Osteoblast (primary cell): ENCODE data around the gene ARL9. TPM values are rescaled to one million over a fixed set of nuclear protein-coding genes. Genes with fewer than 3 reads are reported as not detected.

ENCODE experiments used
- DNase-seq: peaks from one replicate; pipeline ENCODE4 v3.0.0; 2011; ENCODE audit warnings: low spot score, mixed read lengths; ENCODE audit not compliant: insufficient read length; ENCODE audit errors: missing footprints
- H2AFZ ChIP-seq: 2 replicates; pipeline ENCODE4 v1.6.0; 2011; ENCODE audit warnings: mild to moderate bottlenecking, low read length
- H3K27ac ChIP-seq: 2 replicates; pipeline ENCODE4 v1.5.1; 2011; ENCODE audit warnings: mild to moderate bottlenecking, low read depth, low read length, moderate library complexity
- H3K27me3 ChIP-seq: 2 replicates; pipeline ENCODE4 v1.6.0; 2012; ENCODE audit warnings: mild to moderate bottlenecking, control low read depth, inconsistent platforms, low read length, moderate library complexity; ENCODE audit not compliant: insufficient read depth
- H3K36me3 ChIP-seq: 2 replicates; pipeline ENCODE4 v1.5.1; 2011; ENCODE audit warnings: mild to moderate bottlenecking, low read length, control low read depth, moderate library complexity; ENCODE audit not compliant: insufficient read depth
- H3K4me1 ChIP-seq: 2 replicates; pipeline ENCODE4 v1.5.1; 2011; ENCODE audit warnings: mild to moderate bottlenecking, low read length, control low read depth, moderate library complexity; ENCODE audit not compliant: insufficient read depth
- H3K4me2 ChIP-seq: 2 replicates; pipeline ENCODE4 v1.6.0; 2011; ENCODE audit warnings: mild to moderate bottlenecking, low read length; ENCODE audit not compliant: insufficient read depth
- H3K4me3 ChIP-seq: fragments of 200-600 bp; sonication (generic); 3 replicates; pipeline ENCODE4 v1.5.1; 2012; ENCODE audit warnings: mild to moderate bottlenecking, low read length, inconsistent platforms; ENCODE audit not compliant: insufficient read depth
- H3K79me2 ChIP-seq: 2 replicates; pipeline ENCODE4 v1.6.0; 2012; ENCODE audit warnings: mild to moderate bottlenecking, low read length, control low read depth, inconsistent platforms; ENCODE audit not compliant: insufficient read depth
- H3K9me3 ChIP-seq: 2 replicates; pipeline ENCODE4 v1.5.1; 2011; ENCODE audit warnings: low read depth, low read length, control low read depth
- H4K20me1 ChIP-seq: 2 replicates; pipeline ENCODE4 v1.6.0; 2012; ENCODE audit warnings: mild to moderate bottlenecking, low read length, control low read depth; ENCODE audit not compliant: insufficient read depth
- total RNA-seq: library from RNA; depleted of rRNA; stranded (reverse); fragments of >200 nt; gene quantifications from 2 replicates; pipeline ENCODE4 v1.2.3, GENCODE V29; 2012
- TF ChIP-seq, protein P1 (sequence below): IDR thresholded peaks from 2 replicates; pipeline ENCODE4 v1.5.1; 2011; ENCODE audit warnings: mild to moderate bottlenecking, low read depth, low read length, moderate library complexity; ENCODE audit errors: extremely low read depth

The ARL9 gene
- total RNA-seq, 1 donor: 1.1 TPM

DNA sequence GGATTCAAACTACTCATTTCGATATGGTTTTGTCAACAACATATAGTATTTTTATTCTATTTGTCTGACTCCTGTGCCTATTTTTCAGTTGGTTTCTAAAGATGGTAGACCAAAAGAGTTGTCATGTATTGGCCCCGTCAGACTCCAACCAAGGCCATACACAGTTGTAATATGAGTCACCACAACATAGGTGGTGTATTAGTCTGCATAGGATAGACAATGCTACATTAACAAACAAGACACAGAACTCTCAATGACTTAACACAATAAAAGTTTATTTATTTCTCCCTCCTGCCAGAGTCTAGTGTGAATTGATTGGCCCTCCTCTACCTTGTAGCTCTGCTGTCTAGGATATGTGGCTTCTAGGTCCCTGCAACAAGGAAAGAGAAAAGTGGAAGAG, 45.9 kb downstream of the ARL9 start:
- H4K20me1 ChIP-seq: no peaks in the 10 kb centered on the region
- peaks cover 17% of the 10 kb centered on the region for H3K27me3 ChIP-seq
- H3K4me3 ChIP-seq: no peak overlapping the region
- TF ChIP-seq, protein P1, sequence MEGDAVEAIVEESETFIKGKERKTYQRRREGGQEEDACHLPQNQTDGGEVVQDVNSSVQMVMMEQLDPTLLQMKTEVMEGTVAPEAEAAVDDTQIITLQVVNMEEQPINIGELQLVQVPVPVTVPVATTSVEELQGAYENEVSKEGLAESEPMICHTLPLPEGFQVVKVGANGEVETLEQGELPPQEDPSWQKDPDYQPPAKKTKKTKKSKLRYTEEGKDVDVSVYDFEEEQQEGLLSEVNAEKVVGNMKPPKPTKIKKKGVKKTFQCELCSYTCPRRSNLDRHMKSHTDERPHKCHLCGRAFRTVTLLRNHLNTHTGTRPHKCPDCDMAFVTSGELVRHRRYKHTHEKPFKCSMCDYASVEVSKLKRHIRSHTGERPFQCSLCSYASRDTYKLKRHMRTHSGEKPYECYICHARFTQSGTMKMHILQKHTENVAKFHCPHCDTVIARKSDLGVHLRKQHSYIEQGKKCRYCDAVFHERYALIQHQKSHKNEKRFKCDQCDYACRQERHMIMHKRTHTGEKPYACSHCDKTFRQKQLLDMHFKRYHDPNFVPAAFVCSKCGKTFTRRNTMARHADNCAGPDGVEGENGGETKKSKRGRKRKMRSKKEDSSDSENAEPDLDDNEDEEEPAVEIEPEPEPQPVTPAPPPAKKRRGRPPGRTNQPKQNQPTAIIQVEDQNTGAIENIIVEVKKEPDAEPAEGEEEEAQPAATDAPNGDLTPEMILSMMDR: no peak
- H3K79me2 ChIP-seq: no peaks in the 10 kb centered on the region
- DNase-seq: no peak
- no peak overlapping the region for H3K27ac ChIP-seq
- no peak overlapping the region for H3K4me2 ChIP-seq
- no peak overlapping the region for H2AFZ ChIP-seq
- H3K4me1 ChIP-seq: no peaks in the 10 kb centered on the region
- no peaks in the 10 kb centered on the region for H3K36me3 ChIP-seq
- no peaks in the 10 kb centered on the region for H3K9me3 ChIP-seq

DNA sequence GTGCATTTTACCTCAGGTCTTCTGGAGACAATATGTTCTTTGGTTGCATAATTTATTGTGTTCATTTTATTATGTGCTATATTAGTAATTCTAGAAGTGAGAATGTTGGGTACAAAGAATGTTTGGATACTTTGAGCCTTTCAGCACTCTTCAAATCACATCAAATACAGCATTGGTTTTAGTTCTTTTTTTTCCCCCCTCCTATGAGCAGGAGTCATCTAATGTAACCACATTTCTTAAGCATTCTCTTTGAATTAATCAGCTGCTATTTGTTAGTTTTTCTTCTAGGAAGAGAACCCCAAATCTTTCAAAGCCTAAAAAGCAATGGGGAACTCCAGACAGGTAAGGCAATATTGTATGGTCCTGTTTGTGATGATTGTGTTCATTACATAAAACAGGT, 46.7 kb downstream of the ARL9 start:
- no peak overlapping the region for H2AFZ ChIP-seq
- DNase-seq: peak; percentile 72
- H3K27ac ChIP-seq: no peak overlapping the region
- H3K79me2 ChIP-seq: no peaks in the 10 kb centered on the region
- TF ChIP-seq, protein P1: no peak
- no peaks in the 10 kb centered on the region for H3K36me3 ChIP-seq
- no peaks in the 10 kb centered on the region for H4K20me1 ChIP-seq
- H3K4me2 ChIP-seq: no peak overlapping the region
- peaks cover 17% of the 10 kb centered on the region for H3K27me3 ChIP-seq
- H3K4me3 ChIP-seq: no peak overlapping the region
- no peaks in the 10 kb centered on the region for H3K9me3 ChIP-seq
- H3K4me1 ChIP-seq: no peaks in the 10 kb centered on the region

DNA sequence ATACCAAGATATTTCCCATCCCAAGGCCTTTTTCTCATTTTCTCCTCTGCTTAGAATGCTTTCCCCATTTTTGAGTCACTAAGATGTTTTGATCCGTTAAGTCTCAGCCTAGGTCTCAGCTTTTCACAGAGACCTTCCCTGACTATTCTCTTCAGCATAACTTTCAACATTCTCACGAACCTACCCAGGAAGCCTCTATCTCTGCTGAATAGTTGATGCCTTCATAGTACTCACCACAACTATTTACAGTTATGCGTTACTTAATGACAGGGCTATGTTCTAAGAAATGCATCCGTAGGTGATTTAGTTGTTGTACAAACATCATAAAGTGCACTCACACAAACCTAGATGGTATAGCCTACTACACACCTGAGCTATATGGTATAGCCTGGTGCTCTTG, 64.5 kb downstream of the ARL9 start:
- no peaks in the 10 kb centered on the region for H4K20me1 ChIP-seq
- H3K4me1 ChIP-seq: no peaks in the 10 kb centered on the region
- no peaks in the 10 kb centered on the region for H3K9me3 ChIP-seq
- no peak overlapping the region for H3K4me2 ChIP-seq
- TF ChIP-seq, protein P1: no peak
- DNase-seq: no peak
- no peak overlapping the region for H3K4me3 ChIP-seq
- no peak overlapping the region for H3K27ac ChIP-seq
- H3K79me2 ChIP-seq: no peaks in the 10 kb centered on the region
- no peaks in the 10 kb centered on the region for H3K27me3 ChIP-seq
- no peak overlapping the region for H2AFZ ChIP-seq
- no peaks in the 10 kb centered on the region for H3K36me3 ChIP-seq

Other genes starting within 250 kb of the ARL9 start
- 16.6 and 21.2 TPM in 2 replicates for gene AASDH, start 118.3 kb upstream of the ARL9 start, total RNA-seq
- gene PPAT, start 70.2 kb upstream of the ARL9 start, total RNA-seq: 8.3 and 10.6 TPM in 2 replicates
- 26.8 and 27.9 TPM in 2 replicates for gene PAICS, start 69.5 kb upstream of the ARL9 start, total RNA-seq
- 72.0 and 83.7 TPM in 2 replicates for gene SRP72, start 38.2 kb upstream of the ARL9 start, total RNA-seq
- gene HOPX, start 175.5 kb downstream of the ARL9 start, total RNA-seq: 0.29 and 0.36 TPM in 2 replicates